IPS-18c (cell line): ENCODE measurements around the gene MTMR3.
"Not testable (repeated sequence)": the region's sequence is repeated elsewhere in the genome, so short reads cannot be mapped to it uniquely, and the experiment has no call there.

Experiments
- H3K4me3 ChIP-seq: 2 replicates; pipeline ENCODE4 v1.7.0; 2013; ENCODE audit warnings: low read depth, mild to moderate bottlenecking, low read length, moderate library complexity; ENCODE audit not compliant: insufficient read depth
- H3K9me3 ChIP-seq: one replicate; pipeline ENCODE4 v1.6.1; 2013; ENCODE audit warnings: mild to moderate bottlenecking, low read length, moderate library complexity; ENCODE audit not compliant: control insufficient read depth, insufficient read depth

The MTMR3 gene

DNA sequence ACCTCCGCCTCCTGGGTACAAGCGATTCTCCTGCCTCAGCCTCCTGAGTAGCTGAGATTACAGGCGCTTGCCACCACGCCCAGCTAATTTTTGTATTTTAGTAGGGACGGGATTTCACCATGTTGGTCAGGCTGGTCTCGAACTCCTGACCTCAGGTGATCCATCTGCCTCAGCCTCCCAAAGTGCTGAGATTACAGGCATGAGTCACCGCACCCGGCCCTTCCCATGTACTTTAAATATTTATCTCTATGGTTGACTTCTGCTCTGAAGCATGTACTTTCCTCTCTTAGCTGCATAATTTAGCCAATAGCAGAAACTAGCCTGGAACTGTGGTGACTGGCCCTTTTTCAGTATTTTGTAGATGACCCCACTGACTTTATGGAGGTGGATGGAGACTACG lies 90.7 kb downstream of the MTMR3 start:
- H3K4me3 ChIP-seq, H3K9me3 ChIP-seq: not testable (repeated sequence)

DNA sequence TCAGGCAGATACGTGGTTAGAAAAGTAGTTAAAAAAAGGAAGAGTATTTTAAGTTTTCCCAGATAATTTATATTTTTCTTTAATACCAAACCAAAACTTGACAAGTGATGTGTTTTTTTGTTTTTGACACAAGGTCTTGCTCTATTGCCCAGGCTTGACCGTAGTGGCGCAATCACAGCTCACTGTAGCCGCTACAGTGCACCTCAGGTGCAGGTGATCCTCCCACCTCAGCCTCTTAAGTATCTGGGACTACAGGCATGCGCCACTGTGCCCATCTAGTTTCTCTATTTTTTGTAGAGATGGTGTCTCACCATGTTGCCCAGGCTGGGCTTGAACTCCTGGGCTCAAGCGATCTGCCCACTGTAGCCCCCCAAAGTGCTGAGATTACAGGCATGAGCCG lies 92.5 kb downstream of the MTMR3 start:
- no peak overlapping the region for H3K4me3 ChIP-seq

DNA sequence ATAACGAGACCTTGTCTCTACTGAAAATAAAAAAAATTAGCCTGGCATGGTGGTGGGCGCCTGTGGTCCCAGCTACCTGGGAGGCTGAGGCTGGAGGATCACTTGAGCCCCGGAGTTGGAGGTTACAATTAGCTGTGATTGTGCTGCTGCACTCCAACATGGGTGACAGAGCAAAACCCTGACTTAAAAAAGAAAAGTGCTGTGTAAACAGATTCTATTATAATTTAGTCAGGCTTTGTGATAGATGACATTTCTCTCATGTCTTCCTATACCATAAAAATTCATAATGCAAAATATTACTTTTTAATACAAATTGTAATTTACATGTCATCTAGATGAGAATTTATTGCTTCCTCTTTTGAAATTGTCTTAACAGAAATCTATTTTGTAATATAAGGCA lies 94.1 kb downstream of the MTMR3 start:
- Histone ChIP-seq H3K4me3 (no peak overlapping the region), H3K9me3 (no peaks in the 10 kb centered on the region)

More for the DNA sequence above, 92.5 kb downstream of the MTMR3 start:
- H3K9me3 ChIP-seq = no peaks in the 10 kb centered on the region

DNA sequence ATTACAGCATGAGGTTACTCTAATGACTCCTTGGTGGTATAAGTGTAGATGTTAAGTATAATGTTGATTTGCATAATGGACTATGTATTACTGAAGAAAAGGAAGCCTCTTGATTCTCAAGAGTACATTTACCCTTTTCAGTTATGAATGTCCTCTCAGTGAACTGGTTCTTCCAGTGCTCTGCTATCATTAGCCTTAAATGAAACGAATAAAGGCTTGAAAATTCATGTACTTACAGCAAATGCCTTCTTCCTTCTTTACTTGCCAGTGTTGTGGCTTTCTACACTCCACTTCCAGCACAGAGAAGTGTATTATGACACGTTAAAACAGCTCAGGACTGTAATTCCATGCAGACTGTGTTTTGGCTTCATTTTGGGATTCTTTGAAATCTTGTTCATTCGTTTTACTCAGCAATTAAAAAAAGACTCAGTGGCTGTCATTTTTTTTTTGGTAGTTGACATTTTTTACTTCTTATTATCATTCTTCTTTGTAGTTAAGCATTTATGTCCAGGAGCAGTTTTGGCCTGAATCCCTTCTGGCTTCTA lies 96.9 kb downstream of the MTMR3 start:
- no peaks in the 10 kb centered on the region for H3K9me3 ChIP-seq
- H3K4me3 ChIP-seq = no peak overlapping the region

DNA sequence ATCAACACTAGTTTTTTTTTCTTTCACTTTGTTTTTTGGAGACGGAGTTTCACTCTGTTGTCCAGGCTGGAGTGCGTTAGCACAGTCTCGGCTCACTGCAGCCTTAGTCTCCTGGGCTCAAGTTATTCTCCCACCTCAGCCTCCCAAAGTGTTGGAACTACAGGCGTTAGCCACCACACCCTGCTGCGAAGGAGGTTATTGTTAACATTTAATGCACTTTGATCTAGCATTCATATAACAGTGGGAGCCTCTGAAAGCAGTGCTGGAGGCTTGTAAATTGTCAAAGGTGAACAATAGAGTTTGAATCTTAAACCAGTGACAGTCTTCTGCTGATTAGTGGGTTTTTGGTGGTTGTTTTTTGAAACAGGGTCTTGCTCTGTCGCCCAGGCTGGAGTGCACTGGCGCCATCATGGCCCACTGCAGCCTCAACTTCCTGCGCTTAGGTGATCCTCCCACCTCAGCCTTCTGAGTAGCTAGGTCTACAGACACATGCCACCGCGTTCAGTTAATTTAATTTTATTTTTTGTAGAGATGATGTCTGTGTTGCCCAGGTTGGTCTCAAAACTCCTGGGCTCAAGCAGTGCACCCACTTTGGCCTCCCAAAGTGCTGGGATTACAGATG lies 100.4 kb downstream of the MTMR3 start:
- H3K9me3 ChIP-seq = no peaks in the 10 kb centered on the region
- no peak overlapping the region for H3K4me3 ChIP-seq

DNA sequence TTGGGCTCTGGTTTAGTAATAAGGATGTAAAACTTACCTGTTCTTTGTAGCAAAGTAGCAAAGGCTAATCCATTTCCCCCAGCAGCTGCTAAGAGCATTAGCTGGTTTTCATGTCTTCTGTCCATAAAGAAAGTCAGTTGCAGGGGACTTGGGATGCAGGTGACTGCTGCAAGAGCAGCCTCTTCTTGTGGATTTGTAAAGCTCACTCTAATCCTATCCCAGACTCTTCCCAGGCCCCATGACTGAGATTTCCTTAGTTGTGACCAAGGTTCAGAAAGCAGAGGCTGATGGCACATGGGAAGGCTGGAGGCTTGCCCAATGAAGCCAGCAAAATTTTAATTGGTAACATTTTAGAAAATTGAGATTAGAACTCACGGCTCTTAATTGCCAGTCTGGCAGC lies 102.9 kb downstream of the MTMR3 start:
- Histone ChIP-seq H3K9me3 (no peaks in the 10 kb centered on the region), H3K4me3 (no peak overlapping the region)

DNA sequence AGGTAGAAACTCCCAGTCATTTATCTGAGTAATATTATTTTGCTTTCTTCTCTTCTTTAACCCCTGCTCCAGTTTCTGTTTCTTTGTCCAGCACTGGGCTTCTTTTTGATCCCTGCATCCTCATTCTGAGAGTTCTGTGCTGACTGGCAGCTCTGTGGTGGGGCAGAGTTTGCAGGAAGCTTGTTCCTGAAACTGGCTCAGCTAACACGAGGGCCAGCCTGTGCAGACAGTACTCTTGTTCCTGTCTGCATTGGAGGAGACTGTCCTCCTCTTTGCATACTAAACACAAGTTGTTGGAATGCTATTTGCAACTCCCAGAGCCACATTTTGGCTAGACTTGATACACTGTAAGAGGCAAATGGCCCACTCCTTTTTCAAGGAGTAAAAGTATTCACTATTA lies 104.2 kb downstream of the MTMR3 start:
- H3K4me3 ChIP-seq = no peak overlapping the region
- H3K9me3 ChIP-seq = no peaks in the 10 kb centered on the region

DNA sequence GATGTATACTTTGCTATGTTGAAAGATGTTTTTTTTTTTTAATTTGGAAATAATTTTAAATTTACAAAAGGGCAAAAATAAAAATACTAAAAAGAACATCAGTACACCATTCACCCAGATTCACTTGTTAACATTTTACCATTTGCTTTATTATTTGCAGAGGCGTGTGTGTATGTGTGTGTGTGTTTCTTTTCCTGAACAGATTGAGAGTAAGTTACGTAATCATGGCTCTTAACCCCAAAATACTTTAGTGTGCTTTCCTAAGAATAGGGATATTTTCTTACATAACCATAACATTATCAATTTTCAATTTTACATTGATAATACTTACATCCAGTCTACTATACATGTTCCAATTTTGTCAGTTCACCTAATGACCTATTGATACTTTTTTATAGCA lies 105.7 kb downstream of the MTMR3 start:
- Histone ChIP-seq H3K9me3 (no peaks in the 10 kb centered on the region), H3K4me3 (no peak overlapping the region)

DNA sequence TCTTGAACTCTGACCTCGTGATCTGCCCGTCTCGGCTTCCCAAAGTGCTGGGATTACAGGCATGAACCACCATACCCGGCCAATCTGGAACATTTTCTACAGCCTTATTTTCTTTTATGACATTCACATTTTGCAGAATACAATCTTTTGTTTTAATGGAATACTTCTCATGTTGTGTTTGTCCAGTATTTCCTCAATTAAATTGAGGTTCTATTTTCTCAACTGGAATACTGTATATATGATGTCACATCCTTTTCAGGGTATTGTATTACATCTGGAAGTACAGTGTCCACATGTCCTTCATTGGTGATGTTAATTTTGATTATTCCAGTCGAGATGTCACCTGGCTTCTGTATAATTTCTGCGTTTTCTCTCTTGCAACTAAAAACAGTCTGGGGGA lies 106.5 kb downstream of the MTMR3 start:
- Histone ChIP-seq H3K9me3 (no peaks in the 10 kb centered on the region), H3K4me3 (no peak overlapping the region)

DNA sequence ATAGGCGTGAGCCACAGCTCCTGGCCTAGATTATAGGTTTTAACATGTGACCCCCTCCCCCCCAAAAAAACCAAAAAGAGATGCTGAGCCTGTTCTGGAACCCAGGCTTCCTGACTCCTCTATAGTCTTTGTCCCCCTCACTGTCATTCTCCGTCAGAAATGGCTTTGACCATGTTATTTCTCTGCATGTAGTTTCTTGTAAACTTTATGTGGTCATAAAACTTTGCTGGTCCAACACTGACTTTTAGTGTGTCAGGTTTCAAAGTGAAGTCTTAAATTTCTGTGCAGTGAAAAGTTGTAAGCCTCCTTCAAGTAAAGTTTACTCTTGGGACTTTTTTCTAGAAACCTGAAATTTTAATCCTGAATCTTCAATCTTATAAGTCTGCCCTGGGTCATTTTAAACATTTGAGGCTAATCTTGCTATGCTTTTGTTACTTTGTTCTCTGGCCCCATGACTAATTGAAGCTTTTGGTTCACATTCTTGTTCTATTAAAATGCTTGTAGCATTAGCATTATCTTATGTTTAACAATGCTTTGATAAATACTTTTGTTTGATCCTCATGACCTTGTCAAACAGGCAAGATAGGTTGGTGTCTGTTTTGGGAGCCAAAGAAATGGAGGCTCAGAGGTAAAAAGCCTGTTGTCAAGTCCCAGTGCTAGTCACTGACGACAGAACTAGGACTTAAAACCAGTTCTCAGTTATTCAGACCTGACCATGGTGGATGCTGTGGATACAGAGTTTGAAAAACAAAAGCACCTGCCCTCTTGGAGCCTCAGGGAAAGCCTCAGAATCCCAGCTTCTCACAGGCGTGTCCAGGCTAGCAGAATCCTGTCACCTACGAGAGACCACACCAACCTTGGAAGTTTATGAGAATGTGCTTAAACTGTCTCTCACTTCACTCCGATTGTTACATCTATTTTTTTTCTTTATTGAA lies 109.6 kb downstream of the MTMR3 start:
- Histone ChIP-seq H3K4me3 (no peak overlapping the region), H3K9me3 (no peaks in the 10 kb centered on the region)

DNA sequence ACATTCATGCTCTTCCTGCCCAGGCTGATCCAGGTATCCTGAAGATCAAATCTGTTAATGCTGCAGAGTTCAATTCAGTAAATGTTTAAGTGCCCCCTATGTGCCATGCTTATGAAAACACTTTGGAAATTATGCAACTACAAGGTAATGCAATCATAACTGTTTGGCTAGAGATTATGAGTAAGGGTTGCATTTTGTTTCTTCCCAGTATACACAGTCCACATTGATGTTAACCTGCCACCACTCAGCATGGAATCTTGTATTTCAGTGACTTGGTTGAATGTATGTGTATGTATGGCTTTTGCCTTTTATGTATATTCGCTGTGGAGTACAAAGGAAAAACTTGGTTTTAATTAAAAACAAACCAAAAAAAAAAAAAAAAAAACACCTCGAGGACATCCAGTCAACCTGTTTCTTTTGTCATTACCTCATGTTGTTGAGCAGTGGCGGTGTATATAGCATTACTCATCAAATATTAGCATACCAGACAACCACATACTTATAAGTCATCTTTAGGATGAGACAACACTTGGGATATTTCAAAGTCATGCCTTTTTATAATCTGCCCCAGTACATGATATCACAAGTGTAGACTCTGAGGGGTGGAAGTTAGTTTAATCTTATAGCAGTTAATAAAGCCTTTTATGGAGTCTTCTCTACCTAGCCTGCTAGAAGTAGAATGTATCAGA lies 111.2 kb downstream of the MTMR3 start:
- Histone ChIP-seq H3K4me3 (no peak overlapping the region), H3K9me3 (no peaks in the 10 kb centered on the region)

DNA sequence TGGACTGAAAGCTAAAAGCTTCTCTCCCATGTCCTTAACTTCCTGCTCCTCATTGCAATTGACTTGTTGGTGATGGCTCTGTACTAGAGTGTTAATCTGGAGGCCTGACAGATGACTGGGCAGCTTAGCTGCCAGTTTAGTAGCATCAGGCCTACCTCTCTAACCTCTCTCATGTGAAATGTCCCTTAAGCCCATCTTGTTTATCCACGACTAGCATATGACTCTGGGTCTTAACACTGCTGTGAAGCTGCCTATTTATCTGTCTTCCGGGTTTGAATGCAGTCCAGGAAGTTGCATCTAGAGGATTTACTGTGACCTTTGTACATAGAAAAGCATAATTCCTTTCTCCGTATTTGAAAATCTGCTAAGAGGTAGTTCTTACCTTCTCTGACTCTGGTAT lies 112.0 kb downstream of the MTMR3 start:
- Histone ChIP-seq H3K9me3 (no peaks in the 10 kb centered on the region), H3K4me3 (no peak overlapping the region)

DNA sequence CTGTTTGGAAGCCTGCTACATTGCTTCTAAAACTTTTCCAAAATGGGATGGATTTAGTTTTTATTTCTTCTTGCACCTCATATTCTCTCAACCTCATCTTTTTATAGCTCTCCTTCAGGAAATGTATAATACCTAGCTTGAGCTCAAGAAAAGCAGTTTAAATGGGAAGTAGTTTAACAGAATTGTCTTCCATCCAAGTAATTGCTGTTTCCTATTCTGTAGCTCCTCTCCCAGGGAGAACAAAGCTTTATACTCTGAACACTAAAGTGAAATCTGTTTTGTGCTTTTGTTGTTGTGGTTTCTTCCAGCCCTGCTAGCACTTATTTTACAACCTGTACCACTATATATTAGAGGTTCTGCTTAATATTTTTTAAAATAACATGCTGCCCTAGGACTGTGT lies 114.1 kb downstream of the MTMR3 start:
- Histone ChIP-seq H3K4me3 (no peak overlapping the region), H3K9me3 (no peaks in the 10 kb centered on the region)

DNA sequence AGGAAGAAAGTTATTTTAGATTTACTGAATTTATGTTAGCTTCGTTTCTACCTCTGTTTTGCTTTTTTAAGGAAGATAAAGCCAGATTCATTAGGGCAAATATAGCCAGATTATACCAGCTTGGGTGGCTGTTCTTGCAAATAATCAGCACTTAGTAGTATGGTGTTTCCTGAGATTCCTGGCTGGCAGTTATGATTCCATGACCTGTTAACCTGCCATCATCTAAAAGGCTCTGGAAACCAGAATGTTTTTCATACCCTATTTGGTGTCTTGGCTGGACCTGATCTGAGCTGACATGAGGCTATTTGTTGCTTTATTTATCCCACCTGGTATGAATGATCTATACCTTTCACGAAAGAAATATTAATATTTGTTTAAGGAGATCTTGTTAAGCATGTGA lies 114.5 kb downstream of the MTMR3 start:
- Histone ChIP-seq H3K4me3 (no peak overlapping the region), H3K9me3 (no peaks in the 10 kb centered on the region)

DNA sequence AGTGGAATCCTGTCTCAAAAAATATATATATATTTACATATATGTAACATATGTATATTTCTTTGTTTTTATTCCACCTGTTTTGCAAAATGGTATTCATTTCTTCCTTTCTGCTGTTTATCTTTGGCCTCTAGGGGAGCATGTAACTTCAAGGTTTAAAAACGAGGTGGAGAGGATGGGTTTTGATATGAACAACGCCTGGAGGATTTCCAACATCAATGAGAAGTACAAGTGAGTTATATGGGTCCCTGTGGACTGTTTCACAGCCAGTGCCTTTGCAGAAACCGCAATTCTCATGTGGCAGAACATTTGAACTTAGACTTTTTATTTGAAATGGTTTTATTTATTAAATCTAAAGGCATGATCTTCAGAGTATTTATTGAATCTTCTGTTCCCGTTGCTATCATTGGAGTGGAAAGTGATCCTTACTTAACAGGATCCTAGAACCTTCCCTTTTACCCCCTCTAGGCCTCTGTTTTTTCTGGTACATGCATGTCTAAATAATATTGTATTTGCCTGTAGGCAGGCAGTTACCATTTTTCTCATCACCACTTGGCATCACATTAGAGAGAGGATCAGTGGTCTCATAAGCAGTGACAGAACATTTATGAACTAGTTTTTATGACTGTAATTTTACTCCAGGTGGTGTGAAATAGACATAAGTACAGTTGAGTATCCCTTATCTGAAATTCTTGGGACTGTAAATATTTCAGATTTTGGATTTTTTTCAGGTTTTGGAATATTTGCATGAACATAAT lies 115.8 kb downstream of the MTMR3 start:
- H3K9me3 ChIP-seq = no peaks in the 10 kb centered on the region
- H3K4me3 ChIP-seq = no peak overlapping the region

DNA sequence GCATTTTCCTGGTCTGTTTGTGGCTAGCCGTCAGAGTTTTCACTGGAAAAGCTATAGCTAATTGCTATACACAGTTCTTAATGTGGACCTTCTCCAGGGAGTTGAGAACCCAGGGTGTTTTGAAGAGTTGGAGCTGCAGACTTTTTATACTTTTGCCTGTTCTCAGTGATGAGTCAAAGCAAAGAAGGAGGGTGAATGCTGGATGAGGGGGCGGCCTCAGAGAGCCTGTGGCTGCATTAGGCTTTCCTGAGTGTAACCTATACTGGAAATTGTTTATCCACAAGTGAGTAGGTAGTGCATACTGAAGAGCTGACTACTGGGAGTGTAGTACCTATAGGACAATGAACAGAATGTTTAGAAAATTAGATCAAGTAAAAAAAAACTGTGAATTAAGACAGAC lies 117.6 kb downstream of the MTMR3 start:
- no peak overlapping the region for H3K4me3 ChIP-seq
- no peaks in the 10 kb centered on the region for H3K9me3 ChIP-seq

DNA sequence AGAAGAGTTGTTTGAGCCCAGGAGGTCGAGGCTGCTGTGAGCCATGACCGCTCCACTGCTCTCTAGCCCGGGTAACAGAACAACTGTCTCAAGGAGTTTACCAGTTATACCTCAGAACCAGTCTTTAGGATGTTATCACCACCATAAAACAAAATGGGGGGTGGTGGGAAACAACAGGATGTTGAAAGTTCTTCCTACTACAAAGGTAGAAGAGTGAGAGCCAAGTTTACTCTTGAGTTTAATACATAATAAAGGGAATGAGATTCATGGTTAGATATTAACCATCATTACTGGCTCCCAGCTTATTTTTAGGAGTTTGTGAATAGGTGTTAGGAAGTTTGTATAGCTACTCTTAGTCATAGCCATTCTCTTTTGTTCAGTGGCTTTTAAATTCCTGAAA lies 118.5 kb downstream of the MTMR3 start:
- Histone ChIP-seq H3K9me3 (no peaks in the 10 kb centered on the region), H3K4me3 (no peak overlapping the region)
